DND-41 (cell line): ENCODE results near the gene ANGPTL8.

Experiments used
- ATAC-seq: fragments of 200-7000 bp; cut with Tn5 transposase; 3 replicates; pipeline ENCODE4 v1.9.1; 2021; ENCODE audit warnings: low read depth; ENCODE audit not compliant: insufficient read depth
- DNase-seq: peaks from one replicate; pipeline ENCODE4 v3.0.0-alpha.2; 2020
- H2AFZ ChIP-seq: 2 replicates; pipeline ENCODE4 v1.6.0; 2012; ENCODE audit warnings: low read depth, low read length
- H3K27ac ChIP-seq: 2 replicates; pipeline ENCODE4 v1.5.1; 2012; ENCODE audit warnings: low read length, inconsistent platforms
- H3K27me3 ChIP-seq: fragments of 200-600 bp; sonication (generic); 2 replicates; pipeline ENCODE4 v1.6.0; 2012; ENCODE audit warnings: low read length, mild to moderate bottlenecking, inconsistent platforms; ENCODE audit not compliant: insufficient read depth, poor library complexity
- H3K36me3 ChIP-seq: 2 replicates; pipeline ENCODE4 v1.5.1; 2012; ENCODE audit warnings: low read length, inconsistent platforms; ENCODE audit not compliant: insufficient read depth
- H3K4me1 ChIP-seq: 2 replicates; pipeline ENCODE4 v1.5.1; 2012; ENCODE audit warnings: mild to moderate bottlenecking, low read length; ENCODE audit not compliant: insufficient read depth
- H3K4me2 ChIP-seq: 2 replicates; pipeline ENCODE4 v1.6.0; 2012; ENCODE audit warnings: mild to moderate bottlenecking, moderate library complexity, low read length, inconsistent platforms; ENCODE audit not compliant: insufficient read depth
- H3K4me3 ChIP-seq, 2 experiments: fragments of 200-600 bp in 1 of 2; shearing (Covaris generic) in 1 of 2; 2 replicates each; pipeline ENCODE4 v1.5.1; 2012 to 2016; ENCODE audit warnings: inconsistent platforms in 2 of 2, low read length in 2 of 2, mild to moderate bottlenecking in 2 of 2, low read depth in 1 of 2, moderate library complexity in 1 of 2
- H3K79me2 ChIP-seq: 2 replicates; pipeline ENCODE4 v1.6.0; 2012; ENCODE audit warnings: low read length, inconsistent platforms; ENCODE audit not compliant: insufficient read depth
- H3K9ac ChIP-seq: 2 replicates; pipeline ENCODE4 v1.6.0; 2012; ENCODE audit warnings: low read depth, mild to moderate bottlenecking, inconsistent platforms, low read length, moderate library complexity
- H3K9me3 ChIP-seq: 2 replicates; pipeline ENCODE4 v1.5.1; 2012; ENCODE audit warnings: low read length, moderate library complexity, mild to moderate bottlenecking, inconsistent platforms; ENCODE audit not compliant: insufficient read depth, severe bottlenecking
- H4K20me1 ChIP-seq: 2 replicates; pipeline ENCODE4 v1.6.0; 2012; ENCODE audit warnings: low read length; ENCODE audit not compliant: insufficient read depth
- EZH2 ChIP-seq: IDR thresholded peaks from 3 replicates; pipeline ENCODE4 v1.6.1; 2012; ENCODE audit warnings: borderline replicate concordance, low read depth, mild to moderate bottlenecking, moderate library complexity, low read length, inconsistent platforms; ENCODE audit not compliant: severe bottlenecking
- TF ChIP-seq, protein P1 (sequence below): IDR thresholded peaks from 2 replicates; pipeline ENCODE4 v1.5.1; 2012; ENCODE audit warnings: borderline replicate concordance, low read length, moderate library complexity, mild to moderate bottlenecking; ENCODE audit not compliant: poor library complexity, severe bottlenecking; ENCODE audit errors: extremely low read depth

Gene ANGPTL8

DNA sequence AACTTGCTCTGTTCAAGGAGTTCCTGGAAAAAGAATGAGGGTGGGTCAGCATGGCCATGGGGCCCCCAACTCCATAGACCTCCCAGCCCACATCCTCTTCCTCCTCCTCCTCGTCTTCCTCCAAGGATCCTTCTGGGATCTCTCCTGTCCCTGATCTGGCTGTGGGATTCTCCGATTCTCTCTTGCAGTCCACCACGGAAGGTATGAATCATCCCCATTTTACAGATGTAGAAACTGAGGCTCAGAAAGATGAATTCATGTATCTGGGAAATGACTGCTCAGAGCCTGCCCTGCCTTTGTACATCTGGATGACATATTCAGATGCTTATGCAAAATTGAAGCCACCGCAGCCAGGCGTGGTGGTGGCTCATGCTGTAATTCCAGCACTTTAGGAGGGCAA, 39.9 kb upstream of the ANGPTL8 start:
- ATAC-seq = no peak
- no peaks in the 10 kb centered on the region for H3K27me3 ChIP-seq
- H3K4me3 ChIP-seq = no peak overlapping the region
- no peak overlapping the region for H3K9ac ChIP-seq
- no peak overlapping the region for H3K4me2 ChIP-seq
- H3K27ac ChIP-seq = no peak overlapping the region
- no peaks in the 10 kb centered on the region for H3K79me2 ChIP-seq
- H3K36me3 ChIP-seq = no peaks in the 10 kb centered on the region
- H3K4me1 ChIP-seq = peaks cover 16% of the 10 kb centered on the region
- no peaks in the 10 kb centered on the region for H3K9me3 ChIP-seq
- TF ChIP-seq EZH2 = no peak
- TF ChIP-seq, protein P1, sequence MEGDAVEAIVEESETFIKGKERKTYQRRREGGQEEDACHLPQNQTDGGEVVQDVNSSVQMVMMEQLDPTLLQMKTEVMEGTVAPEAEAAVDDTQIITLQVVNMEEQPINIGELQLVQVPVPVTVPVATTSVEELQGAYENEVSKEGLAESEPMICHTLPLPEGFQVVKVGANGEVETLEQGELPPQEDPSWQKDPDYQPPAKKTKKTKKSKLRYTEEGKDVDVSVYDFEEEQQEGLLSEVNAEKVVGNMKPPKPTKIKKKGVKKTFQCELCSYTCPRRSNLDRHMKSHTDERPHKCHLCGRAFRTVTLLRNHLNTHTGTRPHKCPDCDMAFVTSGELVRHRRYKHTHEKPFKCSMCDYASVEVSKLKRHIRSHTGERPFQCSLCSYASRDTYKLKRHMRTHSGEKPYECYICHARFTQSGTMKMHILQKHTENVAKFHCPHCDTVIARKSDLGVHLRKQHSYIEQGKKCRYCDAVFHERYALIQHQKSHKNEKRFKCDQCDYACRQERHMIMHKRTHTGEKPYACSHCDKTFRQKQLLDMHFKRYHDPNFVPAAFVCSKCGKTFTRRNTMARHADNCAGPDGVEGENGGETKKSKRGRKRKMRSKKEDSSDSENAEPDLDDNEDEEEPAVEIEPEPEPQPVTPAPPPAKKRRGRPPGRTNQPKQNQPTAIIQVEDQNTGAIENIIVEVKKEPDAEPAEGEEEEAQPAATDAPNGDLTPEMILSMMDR = no peak
- H2AFZ ChIP-seq = no peak overlapping the region
- no peaks in the 10 kb centered on the region for H4K20me1 ChIP-seq
- no peak for DNase-seq

DNA sequence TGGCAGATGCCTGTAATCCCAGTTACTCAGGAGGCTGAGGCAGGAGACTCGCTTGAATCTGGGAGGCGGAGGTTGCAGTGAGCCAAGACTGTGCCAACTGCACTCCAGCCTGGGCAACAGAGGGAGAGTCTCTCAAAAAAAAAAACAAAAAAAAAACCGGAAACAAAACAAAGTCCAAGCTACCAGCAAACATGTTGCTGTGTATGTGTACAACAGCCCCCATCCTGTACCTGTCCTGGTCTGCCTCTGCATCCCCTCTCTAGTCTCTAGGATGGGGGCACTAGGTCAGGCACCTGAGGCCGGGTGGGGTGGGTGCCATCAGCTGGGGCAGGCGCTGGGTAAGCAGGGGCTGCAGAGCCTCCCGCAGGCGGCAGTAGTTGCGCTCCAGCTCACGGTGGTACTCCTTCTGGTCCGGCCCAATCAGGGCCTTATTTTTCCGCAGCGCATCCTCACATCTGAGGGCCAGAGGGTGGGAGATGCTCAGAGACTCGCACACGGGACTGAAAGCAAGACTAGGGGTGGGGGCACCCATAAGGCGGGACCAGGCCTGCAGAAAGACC, 39.3 kb upstream of the ANGPTL8 start:
- Histone ChIP-seq H3K27me3 (no peaks in the 10 kb centered on the region), H3K4me3 (no peak overlapping the region), H3K9ac (no peak overlapping the region), H3K79me2 (no peaks in the 10 kb centered on the region), H3K27ac (no peak overlapping the region), H3K36me3 (no peaks in the 10 kb centered on the region), H3K4me1 (peaks cover 16% of the 10 kb centered on the region), H3K4me2 (no peak overlapping the region), H4K20me1 (no peaks in the 10 kb centered on the region), H2AFZ (no peak overlapping the region), H3K9me3 (no peaks in the 10 kb centered on the region)
- no peak for TF ChIP-seq EZH2
- TF ChIP-seq, protein P1 = no peak
- no peak for DNase-seq
- ATAC-seq = no peak

DNA sequence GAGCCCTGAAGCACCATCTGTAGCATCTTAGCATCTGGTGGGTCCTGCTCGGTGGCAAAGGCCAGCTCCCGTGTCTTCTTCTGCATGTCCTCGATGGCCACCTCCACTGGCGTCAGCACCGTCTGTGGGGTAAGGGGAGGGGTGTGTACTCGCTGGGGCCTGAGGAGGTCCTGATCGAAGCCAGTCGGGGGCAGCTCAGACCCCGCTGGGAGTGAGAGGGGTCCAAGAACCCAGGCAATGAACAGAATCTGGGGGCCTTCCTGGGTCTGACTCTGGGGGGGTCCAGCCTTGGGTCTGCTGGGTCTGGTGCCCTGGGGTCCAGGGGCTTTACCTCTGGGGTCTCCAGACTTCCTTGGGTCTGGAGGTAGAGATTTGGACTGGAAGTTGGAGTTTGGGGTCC, 38.5 kb upstream of the ANGPTL8 start:
- DNase-seq = no peak
- Histone ChIP-seq H3K9me3 (no peaks in the 10 kb centered on the region), H3K27me3 (no peaks in the 10 kb centered on the region), H3K27ac (no peak overlapping the region), H3K79me2 (no peaks in the 10 kb centered on the region), H3K4me3 (no peak overlapping the region), H3K4me2 (no peak overlapping the region), H3K4me1 (peaks cover 16% of the 10 kb centered on the region), H3K9ac (no peak overlapping the region), H4K20me1 (no peaks in the 10 kb centered on the region), H2AFZ (no peak overlapping the region), H3K36me3 (no peaks in the 10 kb centered on the region)
- no peak for TF ChIP-seq EZH2
- TF ChIP-seq, protein P1 = no peak
- ATAC-seq = no peak

DNA sequence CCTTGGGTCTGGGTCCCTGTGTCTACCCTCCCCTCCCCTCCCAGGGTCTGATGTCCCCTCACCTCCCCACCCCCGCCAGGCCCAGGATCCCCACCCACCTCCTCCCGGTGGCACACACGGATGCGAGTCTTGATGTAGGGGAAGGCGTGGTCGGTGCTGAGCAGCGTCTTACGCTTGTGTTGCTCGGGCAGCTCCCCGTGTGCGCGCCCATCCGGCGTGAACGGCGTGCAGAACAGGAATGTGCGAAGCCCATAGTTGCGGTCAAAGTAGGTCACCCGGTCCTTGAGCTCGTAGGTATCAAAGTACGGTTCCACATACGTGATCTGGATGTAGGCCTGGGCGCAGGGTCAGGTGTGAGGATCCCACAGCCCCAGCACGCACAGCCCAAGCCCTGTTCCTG, 37.6 kb upstream of the ANGPTL8 start:
- Histone ChIP-seq H3K4me3 (no peak overlapping the region), H3K27ac (no peak overlapping the region), H2AFZ (no peak overlapping the region), H3K79me2 (no peaks in the 10 kb centered on the region), H4K20me1 (no peaks in the 10 kb centered on the region), H3K4me2 (no peak overlapping the region), H3K4me1 (peaks cover 11% of the 10 kb centered on the region), H3K9me3 (no peaks in the 10 kb centered on the region), H3K36me3 (no peaks in the 10 kb centered on the region), H3K9ac (no peak overlapping the region), H3K27me3 (no peaks in the 10 kb centered on the region)
- no peak for TF ChIP-seq EZH2
- TF ChIP-seq, protein P1 = no peak
- DNase-seq (no peak), ATAC-seq (no peak)
